PC-9 (cell line): ENCODE data around the gene KCNH6. TPM values are rescaled to one million over a fixed set of nuclear protein-coding genes. Genes with fewer than 3 reads are reported as not detected.

Experiments
- BruUV-seq: library from RNA; stranded (reverse); fragments of 400-500 nt; replicated peaks from 2 replicates; lab custom pipeline; 2021; lab: Mats Ljungman, UMichigan
- CTCF ChIA-PET: fragments of 300-600 bp; sonication (Branson Sonifier 250); formaldehyde crosslinking; loops from one replicate; lab custom pipeline; 2022; ENCODE audit warnings: antibody characterized with exemption; lab: Charles Lee
- POLR2A ChIA-PET: fragments of 300-600 bp; sonication (Branson Sonifier 250); formaldehyde crosslinking; loops from one replicate; lab custom pipeline; 2022; ENCODE audit warnings: antibody characterized with exemption; ENCODE audit not compliant: unreplicated experiment; lab: Charles Lee
- DNase-seq, 2 experiments: peaks; one replicate each; pipeline versions ENCODE4 v3.0.0 to v3.0.0-alpha.2; 2015 to 2022; ENCODE audit warnings: mixed read lengths in 1 of 2
- H2AFZ ChIP-seq: fragments of 200-600 bp; sonication (generic); 2 replicates; pipeline ENCODE4 v1.8.1; 2017; ENCODE audit warnings: antibody characterized with exemption
- H3F3A ChIP-seq: fragments of 200-600 bp; sonication (generic); 2 replicates; pipeline ENCODE4 v1.8.1; 2017; ENCODE audit warnings: antibody characterized with exemption, mild to moderate bottlenecking, low read depth; ENCODE audit not compliant: insufficient read depth
- H3K27ac ChIP-seq: fragments of 200-600 bp; sonication (generic); 2 replicates; pipeline ENCODE4 v1.6.1; 2016; ENCODE audit warnings: mixed run types
- H3K27me3 ChIP-seq: fragments of 200-600 bp; sonication (generic); 2 replicates; pipeline ENCODE4 v1.6.1; 2016; ENCODE audit warnings: low read depth, mixed run types; ENCODE audit not compliant: insufficient read depth
- H3K36me3 ChIP-seq: fragments of 200-600 bp; sonication (generic); 2 replicates; pipeline ENCODE4 v1.6.1; 2016; ENCODE audit warnings: low read depth, mixed run types
- H3K4me1 ChIP-seq: fragments of 200-600 bp; sonication (generic); replicated peaks from 2 replicates; pipeline ENCODE4 v1.6.1; 2016; ENCODE audit warnings: mixed run types; ENCODE audit not compliant: insufficient read depth
- H3K4me2 ChIP-seq: fragments of 200-600 bp; sonication (generic); 2 replicates; pipeline ENCODE4 v1.6.1; 2017; ENCODE audit warnings: mixed run types
- H3K4me3 ChIP-seq: fragments of 200-600 bp; sonication (generic); 2 replicates; pipeline ENCODE4 v1.6.1; 2016; ENCODE audit warnings: mixed run types
- H3K79me2 ChIP-seq: fragments of 200-600 bp; sonication (generic); 2 replicates; pipeline ENCODE4 v1.6.1; 2017; ENCODE audit warnings: low read depth, mixed run types
- H3K9me2 ChIP-seq: fragments of 200-600 bp; sonication (generic); 2 replicates; pipeline ENCODE4 v1.8.1; 2017; ENCODE audit warnings: mild to moderate bottlenecking; ENCODE audit not compliant: insufficient read depth
- H3K9me3 ChIP-seq: fragments of 200-600 bp; sonication (generic); 2 replicates; pipeline ENCODE4 v1.8.1; 2016; ENCODE audit warnings: low read depth; ENCODE audit not compliant: insufficient read depth
- H4K20me1 ChIP-seq: fragments of 200-600 bp; sonication (generic); 2 replicates; pipeline ENCODE4 v1.8.1; 2017; ENCODE audit not compliant: insufficient read depth
- CTCF ChIP-seq: fragments of 200-600 bp; sonication (generic); conservative IDR thresholded peaks from 2 replicates; pipeline ENCODE4 v1.6.1; 2017; ENCODE audit warnings: mixed run types, antibody characterized with exemption, mild to moderate bottlenecking, moderate library complexity
- EZH2 ChIP-seq: fragments of 200-600 bp; sonication (generic); IDR thresholded peaks from 2 replicates; pipeline ENCODE4 v1.8.0; 2017; ENCODE audit warnings: antibody characterized with exemption, low read depth
- intact Hi-C: fragments of 100-400 bp; cut with micrococcal nuclease; formaldehyde crosslinking; loops from one replicate; pipeline ENCODE4 v1.10.0; 2022; ENCODE audit not compliant: unreplicated experiment
- total RNA-seq: library from RNA; stranded (reverse); gene quantifications from 2 replicates; pipeline ENCODE4 v1.2.3, GENCODE V29; 2021

KCNH6 gene
- total RNA-seq, 1 experiment from 2014 or later = not detected

- BruUV-seq = no TSS peak
- no peak for TF ChIP-seq EZH2
- TF ChIP-seq CTCF = no peak
- peaks cover 10% of the 10 kb centered on the region; the same call in 1 of the 2 replicates for H3F3A ChIP-seq
- H4K20me1 ChIP-seq = peaks cover 89% of the 10 kb centered on the region
- H3K27me3 ChIP-seq = no peaks in the 10 kb centered on the region
- H3K27ac ChIP-seq = no peak overlapping the region
- H3K79me2 ChIP-seq = peaks cover 92% of the 10 kb centered on the region
- H3K36me3 ChIP-seq = no peaks in the 10 kb centered on the region
- no peak overlapping the region for H2AFZ ChIP-seq
- intact Hi-C loops = no loop called here
- ChIA-PET CTCF (no interaction called here), POLR2A (no interaction called here)
- H3K4me1 ChIP-seq = no peaks in the 10 kb centered on the region
- H3K4me3 ChIP-seq = no peak overlapping the region
- no peaks in the 10 kb centered on the region for H3K9me3 ChIP-seq
- DNase-seq = no peak
- H3K4me2 ChIP-seq = no peak overlapping the region
- H3K9me2 ChIP-seq = no peaks in the 10 kb centered on the region
Observed at GRCh38 chr17:63558441-63558840, 35.3 kb downstream of the KCNH6 start.

GRCh38 chr17:63561819-63562218, 38.7 kb downstream of the KCNH6 start:
- peaks cover 86% of the 10 kb centered on the region for H3K79me2 ChIP-seq
- H3K27ac ChIP-seq = no peak overlapping the region
- DNase-seq = no peak
- TF ChIP-seq EZH2 (no peak), CTCF (no peak)
- ChIA-PET POLR2A (no interaction called here), CTCF (interaction anchor here (0.7 kb wide), 1 partner anchor 1003 kb away, joined by 3 read pairs; no protein-coding TSS in a partner anchor)
- no peaks in the 10 kb centered on the region for H3K9me2 ChIP-seq
- H2AFZ ChIP-seq = no peak overlapping the region
- H3F3A ChIP-seq = peaks cover 10% of the 10 kb centered on the region; the same call in 1 of the 2 replicates
- H3K36me3 ChIP-seq = no peaks in the 10 kb centered on the region
- no peak overlapping the region for H3K4me3 ChIP-seq
- no TSS peak for BruUV-seq
- H4K20me1 ChIP-seq = peaks cover 68% of the 10 kb centered on the region
- intact Hi-C loops = no loop called here
- no peaks in the 10 kb centered on the region for H3K9me3 ChIP-seq
- H3K4me1 ChIP-seq = no peaks in the 10 kb centered on the region
- H3K4me2 ChIP-seq = no peak overlapping the region
- no peaks in the 10 kb centered on the region for H3K27me3 ChIP-seq

GRCh38 chr17:63563339-63563738, 40.2 kb downstream of the KCNH6 start:
- Histone ChIP-seq H3K9me2 (no peaks in the 10 kb centered on the region), H4K20me1 (peaks cover 63% of the 10 kb centered on the region), H3K4me2 (no peak overlapping the region), H3K27ac (no peak overlapping the region), H3F3A (peaks cover 10% of the 10 kb centered on the region; the same call in 1 of the 2 replicates), H3K36me3 (no peaks in the 10 kb centered on the region), H3K4me3 (no peak overlapping the region), H3K27me3 (no peaks in the 10 kb centered on the region), H3K9me3 (no peaks in the 10 kb centered on the region), H2AFZ (no peak overlapping the region), H3K4me1 (no peaks in the 10 kb centered on the region), H3K79me2 (peaks cover 84% of the 10 kb centered on the region)
- DNase-seq = no peak
- CTCF ChIA-PET = no interaction called here
- POLR2A ChIA-PET = no interaction called here
- TF ChIP-seq CTCF (no peak), EZH2 (no peak)
- intact Hi-C loops = no loop called here
- no TSS peak for BruUV-seq
